NCI-H2081 (cell line): Measurements from ENCODE around the gene ARPP21.
"Not testable (repeated sequence)": the region's sequence is repeated elsewhere in the genome, so short reads cannot be mapped to it uniquely, and the experiment has no call there.

Experiments used
- DNase-seq, 2 experiments: peaks; one replicate each; lab custom pipeline; 2025; lab: John Stamatoyannopoulos, UW

The ARPP21 gene

GRCh38 chr3:35780800-35781199, 141.5 kb downstream of the ARPP21 start:
- no peak for DNase-seq

GRCh38 chr3:35781558-35781957, 142.2 kb downstream of the ARPP21 start:
- DNase-seq, result no peak

GRCh38 chr3:35782355-35782754, 143.0 kb downstream of the ARPP21 start:
- DNase-seq, result no peak

GRCh38 chr3:35784169-35784568, 144.8 kb downstream of the ARPP21 start:
- DNase-seq, result peak; percentile 38 to 81

GRCh38 chr3:35785234-35785888, 146.0 kb downstream of the ARPP21 start:
- no peak for DNase-seq

DNA sequence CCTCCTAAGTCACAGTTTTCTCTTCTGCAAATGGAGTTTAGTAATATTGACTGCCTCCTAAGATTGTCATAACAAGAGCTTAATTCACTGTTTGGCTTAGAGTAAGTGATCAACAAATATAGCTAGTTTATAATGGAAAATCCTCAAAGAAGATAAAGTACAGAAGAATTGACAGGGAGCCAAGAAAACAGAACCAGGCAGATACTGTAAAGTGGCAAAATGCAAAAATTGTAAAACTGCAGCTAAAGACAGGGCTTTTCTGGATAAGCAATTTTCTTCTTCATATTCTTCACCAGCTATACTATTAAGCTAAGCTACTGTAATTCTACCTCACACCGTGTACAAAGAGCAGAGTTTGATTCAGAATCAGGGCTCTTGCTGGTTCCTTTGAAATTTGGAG, 148.6 kb downstream of the ARPP21 start:
- DNase-seq, result no peak

DNA sequence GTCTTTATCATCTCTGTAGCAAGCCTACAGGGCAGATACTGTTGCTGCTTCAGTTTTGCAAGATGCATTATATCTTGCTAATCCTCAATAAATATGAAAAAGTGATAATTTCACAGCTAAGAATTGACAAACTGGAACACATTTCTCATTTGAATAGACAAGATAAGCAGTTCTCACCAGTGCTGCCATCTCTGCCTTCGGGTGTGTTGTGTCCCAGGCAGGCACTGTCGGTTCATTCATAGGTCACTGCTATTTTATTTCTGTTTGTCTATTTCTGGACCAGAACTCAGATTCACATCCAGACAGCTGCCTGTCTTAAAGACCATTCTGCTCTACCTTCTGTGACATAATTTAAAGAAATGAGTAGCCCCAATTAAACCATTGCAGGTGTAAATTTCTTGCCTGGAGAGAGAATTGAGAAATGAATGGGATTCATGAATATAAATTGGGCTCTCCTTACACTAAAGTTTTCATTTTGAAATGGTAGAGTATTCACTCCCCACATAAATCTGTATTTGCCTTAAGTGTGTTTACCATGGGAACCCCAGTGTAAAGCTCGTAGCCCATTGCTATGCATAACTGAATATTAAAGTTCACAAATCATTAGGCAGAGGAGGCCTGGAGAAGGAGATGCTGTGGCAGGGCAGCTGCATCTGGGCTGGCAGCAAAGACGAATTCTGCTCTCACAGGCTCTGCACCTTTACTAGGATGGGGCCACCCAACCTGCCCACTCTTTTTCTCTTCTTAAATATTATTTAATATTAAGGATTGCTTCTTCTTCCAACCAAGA, 149.9 kb downstream of the ARPP21 start:
- DNase-seq, result no peak

GRCh38 chr3:35790764-35791163, 151.4 kb downstream of the ARPP21 start:
- no peak for DNase-seq

GRCh38 chr3:35793667-35794066, 154.3 kb downstream of the ARPP21 start:
- DNase-seq, result no peak

GRCh38 chr3:35800960-35801459, 161.7 kb downstream of the ARPP21 start:
- no peak for DNase-seq

DNA sequence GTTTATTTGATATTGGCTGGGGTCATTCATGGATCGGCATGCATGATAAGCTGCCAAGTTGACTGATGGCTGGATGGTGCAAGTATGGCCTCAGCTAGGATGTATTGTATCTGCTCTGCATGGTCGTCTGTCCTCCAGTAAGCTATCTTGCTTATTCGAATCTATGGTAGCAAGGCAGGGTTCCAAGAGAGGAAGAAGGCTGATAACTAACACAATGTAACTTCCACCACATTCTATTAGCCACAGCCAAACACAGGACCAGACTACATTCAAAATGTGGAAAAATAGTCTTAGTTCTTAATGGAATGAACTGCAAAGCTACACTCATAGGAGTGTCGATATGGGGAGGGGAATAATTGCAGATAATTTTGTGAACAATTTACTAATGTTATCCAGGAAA, 175.2 kb downstream of the ARPP21 start:
- DNase-seq, result no peak

DNA sequence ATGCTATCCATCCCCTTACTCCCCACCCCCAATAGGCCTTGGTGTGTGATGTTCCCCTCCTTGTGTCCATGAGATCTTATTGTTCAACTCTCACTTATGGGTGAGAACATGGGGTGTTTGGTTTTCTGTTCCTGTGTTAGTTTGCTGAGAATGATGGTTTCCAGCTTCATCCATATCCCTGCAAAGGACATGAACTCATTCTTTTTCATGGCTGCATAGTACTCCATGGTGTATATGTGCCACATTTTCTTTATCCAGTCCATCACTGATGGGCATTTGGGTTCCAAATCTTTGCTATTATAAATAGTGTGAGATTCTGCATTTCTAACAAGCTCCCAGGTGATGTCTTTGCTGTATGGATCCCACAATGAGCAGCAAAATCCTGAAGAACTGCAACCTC, 176.5 kb downstream of the ARPP21 start:
- DNase-seq, result not testable (repeated sequence)

DNA sequence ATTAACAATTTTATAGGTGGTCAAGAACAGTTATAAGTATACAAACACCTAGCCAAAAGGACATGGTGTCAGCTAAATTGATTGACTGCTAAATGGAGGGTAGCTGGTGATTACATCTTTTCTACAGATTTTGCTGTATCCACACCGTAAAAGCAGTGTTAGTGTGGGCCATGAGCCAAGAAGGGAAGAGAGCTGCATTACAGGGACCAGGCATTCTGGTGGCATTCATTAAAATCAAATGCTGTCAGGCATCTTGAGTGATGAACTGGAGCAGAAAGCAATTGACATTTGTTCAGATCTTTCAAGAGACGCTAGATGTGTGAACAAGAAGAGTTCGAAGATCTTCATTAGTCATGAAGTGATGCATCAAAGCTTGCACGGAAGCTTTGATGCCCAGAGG, 177.9 kb downstream of the ARPP21 start:
- DNase-seq, result no peak

DNA sequence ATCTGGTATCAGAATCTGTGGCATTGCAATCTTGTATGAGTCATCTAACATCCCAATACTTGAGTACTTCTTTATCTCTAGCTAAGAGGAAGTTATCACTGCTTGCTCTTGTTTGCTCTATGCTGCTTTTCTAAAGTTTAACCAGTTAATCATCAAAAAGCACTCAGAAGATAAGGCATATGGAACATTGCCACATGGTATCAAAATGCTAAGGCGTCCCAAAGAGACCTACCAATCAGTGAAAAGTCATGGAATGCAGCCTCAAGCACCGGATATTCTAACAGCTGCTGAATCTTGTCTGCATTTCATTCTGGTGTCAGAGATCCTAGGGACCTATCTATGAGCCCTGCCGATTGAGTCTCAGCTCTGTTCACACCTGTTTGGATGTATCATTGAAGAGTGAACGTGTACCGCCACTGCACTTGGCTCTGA, 192.8 kb downstream of the ARPP21 start:
- no peak for DNase-seq
